Stomach (tissue), 9 donors: ENCODE measurements around the gene PLEKHA5. TPM values are rescaled to one million over a fixed set of nuclear protein-coding genes. Genes with fewer than 3 reads are reported as not detected.
A peak's percentile ranks its signal among the peaks of the same experiment; 100 is the strongest.

Experiments
- DNase-seq, 2 donors: peaks; one replicate each; pipeline versions ENCODE4 v3.0.0 to v3.0.0-alpha.2; 2013 to 2019
- H3K27ac ChIP-seq, 5 donors: fragments of 200-600 bp in 4 of 5; sonication (generic) in 4 of 5; one replicate each; pipeline ENCODE4 v1.5.1; 2013 to 2019; ENCODE audit warnings: mild to moderate bottlenecking in 1 of 5, moderate library complexity in 1 of 5
- H3K27me3 ChIP-seq, 3 donors: fragments of 200-600 bp; sonication (generic); one replicate each; pipeline ENCODE4 v1.5.1; 2017 to 2019; ENCODE audit warnings: mixed run types in 1 of 3
- H3K36me3 ChIP-seq, 4 donors: fragments of 200-600 bp; sonication (generic); 1 replicate in 3 of 4; 2 replicates in 1 of 4; pipeline ENCODE4 v1.5.1; 2016 to 2019
- H3K4me1 ChIP-seq, 4 donors: fragments of 200-600 bp; sonication (generic); one replicate each; pipeline ENCODE4 v1.5.1; 2016 to 2019
- H3K4me3 ChIP-seq, 4 donors: fragments of 200-600 bp; sonication (generic) in 3 of 4; one replicate each; pipeline ENCODE4 v1.5.1; 2016 to 2019; ENCODE audit warnings: mild to moderate bottlenecking in 1 of 4
- H3K9me3 ChIP-seq, 4 donors: fragments of 200-600 bp; sonication (generic); one replicate each; pipeline ENCODE4 v1.5.1; 2016 to 2019
- EP300 ChIP-seq: sonication (generic); formaldehyde crosslinking; IDR thresholded peaks from one replicate; pipeline ENCODE4 v1.6.1; 2017; ENCODE audit warnings: antibody characterized with exemption
- POLR2A ChIP-seq, 4 donors: fragments of 450-650 bp; IDR thresholded peaks; one replicate each; pipeline ENCODE4 v1.6.1; 2016; ENCODE audit warnings: antibody characterized with exemption in 4 of 4, control low read depth in 2 of 4, mild to moderate bottlenecking in 1 of 4, moderate library complexity in 1 of 4
- POLR2AphosphoS5 ChIP-seq, 3 donors: sonication (generic); formaldehyde crosslinking; IDR thresholded peaks; one replicate each; pipeline ENCODE4 v1.6.1; 2016; ENCODE audit warnings: antibody characterized with exemption in 3 of 3
- WGBS, 5 donors: extraction: QIAGEN DNeasy Blood & Tissue Kit in 3 of 5; methylation state at CpG; one replicate each; pipeline versions ENCODE4 v1.1.5 to v1.1.7; 2013 to 2018; 5-methylcytosine and 5-hydroxymethylcytosine counted together
- intact Hi-C: fragments of 100-400 bp; cut with DNase I; formaldehyde crosslinking; loops from one replicate; pipeline ENCODE4 v1.15.1; 2023; ENCODE audit warnings: low total_unique reads
- polyA plus RNA-seq, 3 donors: library from polyadenylated mRNA; stranded (reverse); fragments of 200-250 nt; gene quantifications; one replicate each; pipeline ENCODE4 v1.2.3, GENCODE V29; 2013
- total RNA-seq, 5 donors: library from RNA; depleted of rRNA; stranded (reverse); fragments of >200 nt; gene quantifications; one replicate each; pipeline versions ENCODE4 v1.1.0 to v1.2.3, GENCODE V29; 2014 to 2016
- TF ChIP-seq, protein P1 (sequence below), 7 experiments: fragments of 450-650 bp in 4 of 7; fragments of 200-600 bp in 3 of 7; sonication (generic) in 3 of 7; IDR thresholded peaks; one replicate each; pipeline ENCODE4 v1.5.1; 2016 to 2019; ENCODE audit warnings: antibody characterized with exemption in 7 of 7, control low read depth in 2 of 7, mild to moderate bottlenecking in 1 of 7
- donor health status: healthy with polysubstance abuse.
- donor health status: Bipolar disorder and iron deficiency.
- donor health status: healthy.

PLEKHA5 gene
- total and polyA plus RNA-seq, 8 donors = 13.8 to 156 (median 36.6) TPM

DNA sequence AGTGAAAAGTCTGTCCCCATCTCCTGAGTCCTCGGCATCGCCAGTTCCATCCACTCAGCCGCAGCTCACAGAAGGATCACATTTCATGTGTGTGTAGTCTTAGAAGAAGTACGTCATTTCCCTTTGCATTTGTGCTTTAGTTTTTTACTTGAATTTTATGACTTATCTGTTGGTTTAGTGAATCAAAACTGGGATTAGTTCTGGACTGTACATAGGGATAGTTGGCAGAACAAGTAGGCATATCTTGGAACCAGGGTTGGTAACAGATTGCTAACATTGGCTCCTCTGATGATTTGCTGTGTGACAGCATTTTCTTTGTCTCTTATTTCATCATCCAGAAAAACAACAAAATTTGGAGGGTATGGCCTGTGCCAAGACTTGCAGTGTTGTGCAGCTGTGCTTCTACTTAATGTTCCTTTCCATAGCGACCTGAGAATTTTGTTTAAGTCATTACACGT lies 240.2 kb downstream of the PLEKHA5 start:
- H3K27me3 ChIP-seq = no peaks in the 10 kb centered on the region
- H3K36me3 ChIP-seq = peaks cover 24 to 95% (median 93%) of the 10 kb centered on the region in 4 donors
- WGBS, 5 donors = 72 to 86% (median 81%) methylated on average over 6 of the region's 6 CpGs
- H3K4me1 ChIP-seq = no peaks in the 10 kb centered on the region
- intact Hi-C loops = no loop called here
- no peak overlapping the region for H3K4me3 ChIP-seq
- peak overlapping the region in 2 of 5 donors; percentile 26 to 40 for H3K27ac ChIP-seq
- TF ChIP-seq POLR2A (IDR thresholded peaks at IDR 0.05) (no peak), EP300 (no peak), POLR2AphosphoS5 (IDR thresholded peaks at IDR 0.05) (no peak)
- TF ChIP-seq, protein P1, sequence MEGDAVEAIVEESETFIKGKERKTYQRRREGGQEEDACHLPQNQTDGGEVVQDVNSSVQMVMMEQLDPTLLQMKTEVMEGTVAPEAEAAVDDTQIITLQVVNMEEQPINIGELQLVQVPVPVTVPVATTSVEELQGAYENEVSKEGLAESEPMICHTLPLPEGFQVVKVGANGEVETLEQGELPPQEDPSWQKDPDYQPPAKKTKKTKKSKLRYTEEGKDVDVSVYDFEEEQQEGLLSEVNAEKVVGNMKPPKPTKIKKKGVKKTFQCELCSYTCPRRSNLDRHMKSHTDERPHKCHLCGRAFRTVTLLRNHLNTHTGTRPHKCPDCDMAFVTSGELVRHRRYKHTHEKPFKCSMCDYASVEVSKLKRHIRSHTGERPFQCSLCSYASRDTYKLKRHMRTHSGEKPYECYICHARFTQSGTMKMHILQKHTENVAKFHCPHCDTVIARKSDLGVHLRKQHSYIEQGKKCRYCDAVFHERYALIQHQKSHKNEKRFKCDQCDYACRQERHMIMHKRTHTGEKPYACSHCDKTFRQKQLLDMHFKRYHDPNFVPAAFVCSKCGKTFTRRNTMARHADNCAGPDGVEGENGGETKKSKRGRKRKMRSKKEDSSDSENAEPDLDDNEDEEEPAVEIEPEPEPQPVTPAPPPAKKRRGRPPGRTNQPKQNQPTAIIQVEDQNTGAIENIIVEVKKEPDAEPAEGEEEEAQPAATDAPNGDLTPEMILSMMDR (IDR thresholded peaks at IDR 0.05) = no peak
- H3K9me3 ChIP-seq = no peaks in the 10 kb centered on the region
- DNase-seq = no peak

DNA sequence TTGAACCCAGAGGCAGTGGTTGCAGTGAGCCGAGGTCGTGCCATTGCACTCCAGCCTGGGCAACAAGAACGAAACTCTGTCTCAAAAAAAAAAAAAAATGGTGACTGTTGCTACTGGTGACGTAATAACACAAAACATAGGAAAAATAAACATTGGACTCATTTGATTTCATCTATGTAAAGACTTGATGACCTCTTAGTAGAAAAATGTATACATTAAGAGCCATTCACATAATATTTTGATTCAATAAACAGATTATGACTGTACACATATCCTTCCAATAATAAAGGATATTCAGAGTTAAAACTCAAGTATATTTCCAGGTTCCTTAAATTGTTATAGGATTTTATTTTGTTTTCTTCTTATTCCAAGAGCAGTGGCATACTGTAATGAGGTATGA lies 244.1 kb downstream of the PLEKHA5 start:
- no peak for TF ChIP-seq EP300
- TF ChIP-seq POLR2A (IDR thresholded peaks at IDR 0.05) = no peak
- DNase-seq = no peak
- H3K27ac ChIP-seq = peak overlapping the region in 1 of 5 donors; percentile 42
- 85 to 99% (median 92%) methylated on average over 4 of the region's 4 CpGs for WGBS, 5 donors
- H3K36me3 ChIP-seq = peaks cover 19 to 93% (median 92%) of the 10 kb centered on the region in 4 donors
- no peak overlapping the region for H3K4me3 ChIP-seq
- no peaks in the 10 kb centered on the region for H3K27me3 ChIP-seq
- H3K4me1 ChIP-seq = no peaks in the 10 kb centered on the region
- H3K9me3 ChIP-seq = no peaks in the 10 kb centered on the region
- intact Hi-C loops = no loop called here

DNA sequence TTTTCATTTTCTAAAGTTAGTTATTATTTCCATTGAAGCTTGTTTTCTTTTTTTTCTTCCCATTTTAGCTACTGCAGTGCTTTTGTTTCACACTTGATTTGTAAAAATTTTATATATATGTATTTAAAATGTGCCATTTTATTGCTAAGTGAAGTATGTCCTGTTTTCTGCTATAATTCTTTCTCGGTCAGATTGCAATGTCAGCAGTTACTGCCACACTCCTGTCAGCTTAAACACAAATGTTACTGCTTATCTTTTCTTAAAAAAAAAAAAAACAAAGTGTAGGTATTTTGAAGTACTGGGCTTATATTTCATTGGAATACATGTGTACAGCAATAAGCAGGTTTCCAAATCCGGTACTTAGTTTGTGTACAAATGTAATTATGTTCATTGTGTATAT lies 246.4 kb downstream of the PLEKHA5 start:
- intact Hi-C loops = no loop called here
- TF ChIP-seq POLR2AphosphoS5 (IDR thresholded peaks at IDR 0.05) = no peak
- TF ChIP-seq POLR2A (IDR thresholded peaks at IDR 0.05) = no peak
- Histone ChIP-seq H3K27me3 (no peaks in the 10 kb centered on the region), H3K4me3 (no peak overlapping the region), H3K9me3 (no peaks in the 10 kb centered on the region), H3K36me3 (peaks cover 21 to 82% (median 77%) of the 10 kb centered on the region in 4 donors), H3K4me1 (no peaks in the 10 kb centered on the region), H3K27ac (no peak overlapping the region)
- no peak for DNase-seq
- WGBS, 5 donors = 67 to 83% (median 73%) methylated on average over 2 of the region's 2 CpGs

DNA sequence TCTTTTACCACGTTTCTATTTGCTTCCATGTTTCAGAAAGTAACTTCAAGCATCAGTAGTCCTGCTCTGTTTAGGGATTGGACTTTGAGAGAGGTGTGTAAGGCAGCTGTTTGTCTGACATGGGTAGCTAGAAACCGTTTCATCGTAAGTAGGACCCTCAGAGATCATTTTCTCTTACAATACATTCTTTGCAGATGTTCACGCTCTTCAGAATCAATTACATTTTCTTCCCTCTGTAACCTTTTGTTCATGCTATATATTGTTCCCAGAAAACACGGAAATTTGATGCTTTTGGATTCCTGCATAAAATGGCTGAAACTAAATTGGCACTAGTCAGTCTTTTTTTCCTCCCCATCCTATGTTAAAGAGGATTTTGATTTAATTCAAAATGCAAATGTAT lies 247.2 kb downstream of the PLEKHA5 start:
- H3K9me3 ChIP-seq = no peaks in the 10 kb centered on the region
- H3K27ac ChIP-seq = no peak overlapping the region
- no peaks in the 10 kb centered on the region for H3K4me1 ChIP-seq
- no peaks in the 10 kb centered on the region for H3K27me3 ChIP-seq
- 86 to 89% (median 88%) methylated on average over 5 of the region's 5 CpGs for WGBS, 5 donors
- peaks cover 15 to 74% (median 69%) of the 10 kb centered on the region in 4 donors for H3K36me3 ChIP-seq
- TF ChIP-seq POLR2A (IDR thresholded peaks at IDR 0.05) (no peak), EP300 (no peak), POLR2AphosphoS5 (IDR thresholded peaks at IDR 0.05) (no peak)
- TF ChIP-seq, protein P1 (IDR thresholded peaks at IDR 0.05) = no peak
- intact Hi-C loops = no loop called here
- H3K4me3 ChIP-seq = no peak overlapping the region
- no peak for DNase-seq

DNA sequence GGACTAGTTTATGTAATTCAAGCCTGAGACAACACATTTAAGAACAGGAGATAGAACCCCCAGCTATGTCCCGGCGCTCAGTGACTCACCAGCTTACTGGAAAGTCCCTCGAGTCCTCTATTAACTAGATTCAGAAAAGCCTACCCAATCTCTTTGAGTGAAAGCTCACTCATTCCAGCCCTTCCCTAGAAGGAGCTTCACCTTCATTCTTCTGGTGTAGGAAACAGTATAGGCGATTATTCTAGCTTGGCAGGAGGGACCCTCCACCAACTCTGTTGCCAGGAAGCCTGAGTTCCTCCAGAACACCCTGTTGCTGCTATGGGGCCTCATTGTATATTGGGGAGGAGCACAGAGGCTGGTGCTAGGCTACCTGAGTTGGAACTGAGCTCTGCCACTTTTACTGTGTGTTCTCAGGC lies 252.6 kb downstream of the PLEKHA5 start:
- TF ChIP-seq, protein P1 (IDR thresholded peaks at IDR 0.05) = no peak
- TF ChIP-seq POLR2A (IDR thresholded peaks at IDR 0.05) (no peak), POLR2AphosphoS5 (IDR thresholded peaks at IDR 0.05) (no peak), EP300 (no peak)
- intact Hi-C loops = no loop called here
- DNase-seq = peak; percentile 3 to 24
- Histone ChIP-seq H3K27ac (no peak overlapping the region), H3K9me3 (no peaks in the 10 kb centered on the region), H3K4me3 (no peak overlapping the region), H3K27me3 (no peaks in the 10 kb centered on the region), H3K36me3 (peaks cover 15 to 26% (median 23%) of the 10 kb centered on the region in 4 donors), H3K4me1 (peaks cover 0 to 6% (median 0%) of the 10 kb centered on the region in 4 donors)
- WGBS, 5 donors = 24 to 58% (median 45%) methylated on average over 4 of the region's 4 CpGs
